NOMO-1 (cell line): ENCODE results near the gene TMEM255B.
"Not testable (repeated sequence)": the region's sequence is repeated elsewhere in the genome, so short reads cannot be mapped to it uniquely, and the experiment has no call there.

Experiments used
- DNase-seq, 2 experiments: peaks; one replicate each; lab custom pipeline; 2025; ENCODE audit not compliant: unreplicated experiment in 2 of 2; lab: John Stamatoyannopoulos, UW

The TMEM255B gene

DNA sequence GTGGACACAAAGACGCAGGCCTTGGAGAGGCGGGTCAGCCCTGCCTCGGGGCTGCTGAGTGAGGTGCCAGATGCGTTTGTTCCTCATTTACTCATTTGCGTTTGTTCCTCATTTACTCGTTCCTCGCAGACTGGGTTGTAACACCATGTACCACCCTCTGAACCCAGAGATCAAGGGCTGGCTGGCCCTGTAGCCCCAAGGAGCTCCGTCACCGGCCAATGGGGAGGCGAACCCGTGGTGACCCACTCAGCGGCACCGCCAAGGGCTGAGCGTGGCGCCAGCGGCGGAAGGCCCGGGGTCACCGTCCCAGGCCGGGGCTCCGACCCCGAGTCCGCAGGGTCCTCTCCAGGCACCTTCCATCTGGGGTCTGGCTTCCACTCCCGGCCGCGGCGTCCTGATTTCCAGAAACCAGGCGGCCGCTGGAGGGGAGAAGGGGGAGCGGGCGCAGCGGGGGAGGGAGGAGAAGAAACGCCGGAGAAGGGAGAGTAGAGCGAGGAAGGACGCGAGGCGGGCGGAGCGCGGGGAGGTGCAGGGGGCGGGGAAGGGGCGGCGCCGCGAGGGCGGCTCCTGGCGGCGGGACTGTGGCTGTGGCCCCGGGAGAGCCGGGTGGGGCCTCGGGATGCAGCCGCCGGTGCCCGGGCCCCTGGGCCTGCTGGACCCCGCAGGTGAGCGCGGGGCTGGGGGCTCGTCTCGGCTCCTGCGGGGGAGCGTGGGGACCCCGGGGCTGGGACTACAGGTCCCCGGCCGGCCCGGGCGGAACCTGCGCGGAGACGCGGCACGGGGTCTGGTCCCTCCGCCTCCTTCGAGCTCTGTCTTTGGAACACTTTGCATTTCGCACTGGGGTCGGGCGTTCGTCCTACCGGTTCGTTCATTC, at the start of gene TMEM255B:
Gene TMEM255B, plus strand, starts transcription at position 576 of the 874 bp plus-strand sequence. Its CDS starts 44 bp downstream, at position 620.
- DNase-seq, result peak; percentile 87 to 91

DNA sequence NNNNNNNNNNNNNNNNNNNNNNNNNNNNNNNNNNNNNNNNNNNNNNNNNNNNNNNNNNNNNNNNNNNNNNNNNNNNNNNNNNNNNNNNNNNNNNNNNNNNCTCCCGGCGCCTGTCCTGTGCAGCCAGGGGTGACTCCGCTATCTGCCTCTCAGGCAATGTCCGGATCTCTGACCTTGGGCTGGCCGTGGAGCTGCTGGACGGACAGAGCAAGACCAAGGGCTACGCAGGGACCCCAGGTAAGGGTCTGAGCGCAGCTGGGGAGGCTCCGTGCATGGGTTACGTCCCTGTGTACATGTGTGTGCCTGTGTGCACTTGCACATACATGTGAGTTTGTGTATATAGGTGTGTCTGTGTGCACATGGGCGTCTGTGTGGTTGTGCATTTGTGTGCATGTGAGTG, 36.1 kb upstream of the TMEM255B start:
- no peak for DNase-seq

DNA sequence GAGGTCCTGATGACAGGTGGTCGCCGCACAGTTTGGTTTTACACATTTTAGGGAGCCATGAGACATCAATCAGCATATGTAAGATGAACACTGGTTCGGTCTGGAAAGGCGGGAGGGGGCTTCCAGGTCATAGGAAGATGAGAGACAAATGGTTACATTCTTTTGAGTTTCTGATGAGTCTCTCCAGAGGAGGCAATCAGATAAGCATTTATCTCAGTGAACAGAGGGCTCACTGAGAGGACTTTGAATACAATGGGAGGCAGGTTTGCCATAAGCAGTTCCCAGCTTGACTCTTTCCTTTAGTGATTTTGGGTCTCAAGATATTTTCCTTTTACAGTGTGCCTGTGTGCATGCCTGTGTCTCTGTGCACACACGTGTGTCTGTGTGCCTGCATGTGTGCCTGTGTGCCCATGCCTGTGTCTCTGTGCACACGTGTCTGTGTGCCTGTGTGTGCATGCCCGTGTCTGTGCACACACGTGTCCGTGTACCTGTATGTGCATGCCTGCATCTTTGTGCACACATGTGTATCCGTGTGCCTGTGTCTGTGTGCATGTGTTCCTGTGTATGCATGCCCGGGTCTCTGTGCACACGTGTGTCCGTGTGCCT, 35.5 kb upstream of the TMEM255B start:
- DNase-seq, result no peak

DNA sequence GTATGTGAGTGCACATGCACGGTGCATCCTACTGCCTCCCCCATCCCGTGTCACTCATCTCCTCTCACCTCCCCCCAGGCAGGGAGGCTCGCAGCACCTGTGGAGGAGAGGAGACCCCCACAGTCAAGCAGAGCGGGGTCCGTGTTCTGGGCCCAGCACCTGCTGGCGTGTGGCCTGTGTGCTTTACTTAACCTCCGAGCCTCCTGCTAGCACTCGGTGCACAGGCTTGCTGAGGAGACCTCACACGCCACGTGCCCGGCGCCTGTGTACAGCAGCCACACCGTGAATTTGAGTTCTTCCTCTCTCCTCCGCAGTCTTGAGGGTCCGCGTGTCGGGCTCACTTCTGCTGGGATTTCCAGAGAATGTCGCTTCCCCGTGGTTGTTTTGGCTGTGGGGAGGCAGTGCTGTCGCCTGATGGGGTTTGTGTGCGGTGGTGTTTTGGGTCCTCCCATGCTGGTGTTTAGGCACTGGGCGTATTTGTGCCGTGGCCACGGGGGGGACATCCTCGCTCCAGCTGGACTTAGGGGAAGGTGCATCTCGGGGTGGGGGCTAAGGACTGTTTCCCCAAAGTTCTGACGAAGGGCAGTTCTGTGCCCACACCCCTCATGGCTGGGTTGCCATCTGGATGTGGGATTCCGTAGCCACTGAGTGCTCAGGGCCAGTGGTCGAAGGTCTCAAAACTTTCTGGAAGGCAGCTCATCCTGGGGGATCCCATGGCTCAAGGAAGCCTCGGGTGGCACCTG, 34.8 kb upstream of the TMEM255B start:
- DNase-seq, result no peak

DNA sequence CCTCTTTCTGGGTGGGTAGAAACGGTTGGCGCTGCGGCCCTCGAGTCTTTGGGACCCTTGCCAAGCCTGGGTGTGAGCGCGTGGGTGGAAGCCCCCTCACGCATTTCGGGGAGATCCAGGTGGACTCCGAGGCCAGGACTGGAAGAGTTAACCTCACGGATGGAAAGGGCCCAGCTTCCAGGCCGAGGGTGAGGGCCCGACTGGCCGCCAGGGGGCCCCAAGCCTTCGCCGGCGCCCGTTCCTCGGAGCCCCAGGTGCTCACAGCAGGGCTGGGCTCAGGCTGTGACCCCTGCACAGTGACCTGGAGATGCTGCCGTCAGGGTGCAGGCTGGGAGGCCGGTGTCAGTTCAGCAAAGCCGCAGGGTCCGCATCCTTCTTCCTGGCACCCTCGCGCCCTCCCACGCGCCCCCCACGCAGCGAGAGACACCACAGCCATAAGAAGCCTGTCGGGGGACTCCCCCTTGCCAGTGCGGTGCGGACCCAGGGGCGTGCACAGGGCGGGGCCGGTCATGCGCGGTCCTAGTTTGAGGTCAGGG, 34.2 kb upstream of the TMEM255B start:
- DNase-seq, result peak in 1 of 2 experiments; percentile 40

DNA sequence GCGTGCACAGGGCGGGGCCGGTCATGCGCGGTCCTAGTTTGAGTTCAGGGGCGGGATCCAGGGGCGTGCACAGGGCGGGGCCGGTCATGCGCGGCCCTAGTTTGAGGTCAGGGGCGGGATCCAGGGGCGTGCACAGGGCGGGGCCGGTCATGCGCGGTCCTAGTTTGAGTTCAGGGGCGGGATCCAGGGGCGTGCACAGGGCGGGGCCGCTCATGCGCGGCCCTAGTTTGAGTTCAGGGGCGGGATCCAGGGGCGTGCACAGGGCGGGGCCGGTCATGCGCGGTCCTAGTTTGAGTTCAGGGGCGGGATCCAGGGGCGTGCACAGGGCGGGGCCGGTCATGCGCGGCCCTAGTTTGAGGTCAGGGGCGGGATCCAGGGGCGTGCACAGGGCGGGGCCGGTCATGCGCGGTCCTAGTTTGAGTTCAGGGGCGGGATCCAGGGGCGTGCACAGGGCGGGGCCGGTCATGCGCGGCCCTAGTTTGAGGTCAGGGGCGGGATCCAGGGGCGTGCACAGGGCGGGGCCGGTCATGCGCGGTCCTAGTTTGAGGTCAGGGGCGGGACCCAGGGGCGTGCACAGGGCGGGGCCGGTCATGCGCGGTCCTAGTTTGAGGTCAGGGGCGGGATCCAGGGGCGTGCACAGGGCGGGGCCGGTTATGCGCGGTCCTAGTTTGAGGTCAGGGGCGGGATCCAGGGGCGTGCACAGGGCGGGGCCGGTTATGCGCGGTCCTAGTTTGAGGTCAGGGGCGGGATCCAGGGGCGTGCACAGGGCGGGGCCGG, 33.5 kb upstream of the TMEM255B start:
- not testable (repeated sequence) for DNase-seq

DNA sequence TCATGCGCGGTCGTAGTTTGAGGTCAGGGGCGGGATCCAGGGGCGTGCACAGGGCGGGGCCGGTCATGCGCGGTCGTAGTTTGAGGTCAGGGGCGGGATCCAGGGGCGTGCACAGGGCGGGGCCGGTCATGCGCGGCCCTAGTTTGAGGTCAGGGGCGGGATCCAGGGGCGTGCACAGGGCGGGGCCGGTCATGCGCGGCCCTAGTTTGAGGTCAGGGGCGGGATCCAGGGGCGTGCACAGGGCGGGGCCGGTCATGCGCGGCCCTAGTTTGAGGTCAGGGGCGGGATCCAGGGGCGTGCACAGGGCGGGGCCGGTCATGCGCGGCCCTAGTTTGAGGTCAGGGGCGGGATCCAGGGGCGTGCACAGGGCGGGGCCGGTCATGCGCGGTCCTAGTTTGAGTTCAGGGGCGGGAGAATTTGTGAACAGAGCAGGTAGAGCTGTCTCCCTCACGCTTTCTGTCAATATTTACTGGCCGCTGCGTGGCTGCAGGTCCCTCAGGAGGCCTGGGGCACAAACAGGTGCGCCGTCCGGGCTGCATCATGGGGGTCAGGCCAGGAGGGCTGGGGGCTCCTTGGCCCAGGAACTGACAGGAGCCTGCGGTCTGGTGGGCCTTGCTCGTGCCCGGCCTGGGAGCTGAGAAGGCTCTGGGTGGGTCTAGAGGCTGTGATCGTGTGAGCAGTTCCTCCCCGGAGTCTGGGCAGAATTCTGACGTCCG, 32.8 kb upstream of the TMEM255B start:
- DNase-seq, result not testable (repeated sequence)

DNA sequence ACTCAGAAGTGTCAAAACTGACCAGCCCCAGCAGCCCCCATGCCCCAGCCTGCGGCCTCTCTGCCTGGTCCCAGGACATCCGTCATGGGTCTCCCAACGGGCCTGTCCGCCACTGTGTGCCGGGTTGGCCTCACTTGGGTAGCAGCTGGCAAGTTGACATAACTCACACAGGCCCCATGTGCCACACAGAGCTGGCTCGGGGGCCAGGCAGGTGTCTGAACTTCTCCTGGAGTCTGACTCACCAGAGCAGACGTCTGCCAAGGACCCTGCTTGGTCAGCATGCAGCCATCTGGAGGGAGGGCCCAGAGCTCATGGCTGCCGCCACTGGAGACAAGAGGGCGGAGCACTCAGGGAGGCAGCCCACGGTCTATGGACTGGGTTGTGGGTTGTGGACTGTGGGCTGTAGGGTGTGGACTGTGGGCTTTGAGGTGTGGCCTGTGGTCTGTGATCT, 32.0 kb upstream of the TMEM255B start:
- no peak for DNase-seq

DNA sequence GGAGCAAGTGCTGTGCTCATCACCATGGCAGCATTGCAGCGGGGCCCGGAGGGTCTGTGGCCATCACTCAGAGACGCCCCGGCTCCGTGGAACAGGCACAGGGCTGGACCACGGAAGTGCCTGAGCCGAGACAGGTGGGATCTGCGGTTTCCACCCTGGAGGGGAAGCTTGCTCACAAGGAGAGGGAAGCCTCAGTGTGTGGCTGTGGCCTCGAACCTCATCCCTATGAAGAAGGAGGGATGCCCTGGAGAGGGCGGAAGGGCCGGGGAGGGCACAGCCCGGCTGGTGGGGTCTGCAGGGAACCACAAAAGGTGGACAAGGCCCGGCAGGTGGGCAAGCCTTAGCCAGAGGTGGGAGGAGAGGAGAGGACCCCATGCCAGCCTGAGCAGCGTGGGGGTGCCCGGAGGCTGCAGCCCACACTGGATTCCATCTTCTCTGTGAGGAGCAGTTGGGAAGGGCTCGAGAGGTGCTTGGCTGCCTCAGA, 30.4 kb upstream of the TMEM255B start:
- DNase-seq, result no peak

DNA sequence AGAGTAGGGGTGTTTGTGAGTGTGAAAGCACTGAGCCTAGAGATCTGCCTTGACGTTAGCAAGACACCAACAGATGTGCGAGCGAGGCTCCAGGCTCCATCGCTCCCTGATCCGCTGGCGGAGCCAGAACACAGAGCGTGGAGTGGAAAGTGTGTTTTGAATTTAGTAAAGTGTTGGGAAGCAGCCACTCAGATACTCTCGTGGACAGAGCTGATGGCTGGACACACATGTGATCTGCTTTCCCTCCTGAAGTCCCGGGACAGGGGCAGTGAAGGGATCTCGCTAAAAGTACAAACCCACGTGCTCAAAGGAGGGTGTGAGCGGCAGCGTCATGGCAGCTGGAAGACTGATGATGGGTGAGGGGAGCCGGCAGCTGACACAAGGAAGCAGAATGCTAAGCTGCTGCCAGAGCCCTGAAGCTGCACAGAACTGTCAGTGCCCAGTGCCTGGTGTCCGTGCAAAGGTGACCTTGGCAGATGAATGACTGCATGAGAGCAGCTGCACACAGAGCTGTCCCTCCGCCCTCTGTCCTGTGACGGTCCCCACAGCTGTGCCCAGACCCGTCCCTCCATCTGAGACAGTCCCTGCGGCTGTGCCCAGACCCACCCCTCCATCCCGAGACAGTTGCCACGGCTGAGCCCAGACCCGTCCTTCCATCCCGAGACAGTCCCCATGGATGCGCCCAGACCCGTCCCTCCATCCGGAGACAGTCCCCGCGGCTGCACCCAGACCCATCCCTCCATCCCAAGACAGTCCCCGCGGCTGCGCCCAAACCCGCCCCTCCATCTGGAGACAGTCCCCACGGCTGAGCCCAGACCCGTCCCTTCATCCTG, 29.6 kb upstream of the TMEM255B start:
- no peak for DNase-seq

DNA sequence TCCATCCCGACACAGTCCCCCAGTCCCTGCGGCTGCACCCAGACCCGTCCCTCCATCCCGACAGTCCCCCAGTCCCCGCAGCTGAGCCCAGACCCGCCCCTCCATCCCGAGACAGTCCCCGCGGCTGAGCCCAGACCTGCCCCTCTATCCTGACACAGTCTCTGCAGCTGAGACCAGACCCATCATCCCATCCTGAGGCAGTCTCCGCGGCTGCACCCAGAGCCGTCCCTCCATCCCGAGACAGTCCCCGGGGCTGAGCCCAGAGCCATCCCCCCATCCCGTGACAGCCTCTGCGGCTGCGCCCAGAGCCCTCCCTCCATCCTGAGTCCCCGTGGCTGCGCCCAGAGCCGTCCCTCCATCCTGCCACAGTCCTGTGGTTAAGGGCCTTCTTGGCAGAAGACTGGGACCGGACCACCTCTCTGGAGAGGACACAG, 28.8 kb upstream of the TMEM255B start:
- no peak for DNase-seq

DNA sequence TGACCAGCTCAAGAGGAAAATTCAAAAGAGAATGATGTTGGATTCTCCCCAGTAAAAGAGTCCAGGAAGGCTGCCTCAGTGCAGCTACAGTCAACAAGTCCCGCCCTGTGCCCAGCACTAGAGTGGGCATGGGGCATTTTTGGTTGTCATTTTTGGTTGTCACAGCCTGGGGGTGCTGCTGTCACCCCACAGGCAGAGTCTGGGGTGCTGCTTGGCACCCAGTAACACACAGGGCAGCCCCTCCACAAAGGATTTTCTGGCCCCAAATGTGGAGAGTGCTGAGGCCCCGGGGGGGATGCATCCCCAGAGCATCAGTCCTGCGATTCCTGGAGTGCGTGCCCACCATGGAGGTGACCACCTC, 28.2 kb upstream of the TMEM255B start:
- DNase-seq, result no peak

DNA sequence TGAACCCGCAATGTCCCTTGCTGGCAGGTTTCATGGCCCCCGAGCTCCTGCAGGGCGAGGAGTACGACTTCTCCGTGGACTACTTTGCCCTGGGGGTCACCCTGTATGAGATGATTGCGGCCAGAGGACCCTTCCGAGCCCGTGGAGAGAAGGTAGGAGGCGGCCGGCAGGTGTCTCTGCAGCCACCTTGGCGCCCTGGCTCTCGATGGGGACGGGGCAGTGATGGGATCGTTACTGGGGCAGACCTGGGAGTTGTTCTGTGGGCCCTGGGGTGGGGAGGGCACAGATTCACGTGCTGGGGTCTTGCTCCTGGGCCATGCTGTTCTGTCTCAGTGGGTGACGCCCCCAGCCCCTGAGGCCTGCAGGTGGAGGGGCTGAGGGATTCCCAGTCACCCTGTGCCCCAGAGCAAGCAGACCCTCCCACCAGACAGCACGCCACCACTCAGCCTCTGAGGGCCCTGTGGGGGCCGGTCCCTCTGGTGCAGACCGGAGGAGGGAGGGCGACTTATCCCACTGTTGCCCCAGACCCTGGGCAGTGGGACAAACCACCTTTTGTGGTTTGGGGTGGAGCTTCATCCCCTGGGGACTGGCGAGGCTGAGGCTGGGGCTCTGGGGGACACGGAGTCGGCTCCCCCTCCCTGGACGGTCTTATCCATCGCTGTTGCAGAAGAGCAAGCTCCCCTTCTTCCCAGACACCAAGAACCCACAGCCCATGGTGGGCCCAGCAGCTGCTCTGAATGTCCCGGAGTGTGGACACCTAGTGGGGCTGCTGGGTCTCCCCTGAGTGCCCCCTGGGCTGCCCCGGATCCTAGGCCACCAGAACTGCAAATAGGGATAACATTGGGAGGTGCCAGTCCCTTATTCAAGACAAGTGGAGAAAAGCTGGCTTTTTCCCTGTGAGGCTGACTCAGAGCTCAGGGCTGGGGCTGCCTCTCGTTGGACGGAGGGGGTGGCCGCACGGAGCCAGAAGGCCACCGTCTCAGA, 27.5 kb upstream of the TMEM255B start:
- DNase-seq, result no peak

DNA sequence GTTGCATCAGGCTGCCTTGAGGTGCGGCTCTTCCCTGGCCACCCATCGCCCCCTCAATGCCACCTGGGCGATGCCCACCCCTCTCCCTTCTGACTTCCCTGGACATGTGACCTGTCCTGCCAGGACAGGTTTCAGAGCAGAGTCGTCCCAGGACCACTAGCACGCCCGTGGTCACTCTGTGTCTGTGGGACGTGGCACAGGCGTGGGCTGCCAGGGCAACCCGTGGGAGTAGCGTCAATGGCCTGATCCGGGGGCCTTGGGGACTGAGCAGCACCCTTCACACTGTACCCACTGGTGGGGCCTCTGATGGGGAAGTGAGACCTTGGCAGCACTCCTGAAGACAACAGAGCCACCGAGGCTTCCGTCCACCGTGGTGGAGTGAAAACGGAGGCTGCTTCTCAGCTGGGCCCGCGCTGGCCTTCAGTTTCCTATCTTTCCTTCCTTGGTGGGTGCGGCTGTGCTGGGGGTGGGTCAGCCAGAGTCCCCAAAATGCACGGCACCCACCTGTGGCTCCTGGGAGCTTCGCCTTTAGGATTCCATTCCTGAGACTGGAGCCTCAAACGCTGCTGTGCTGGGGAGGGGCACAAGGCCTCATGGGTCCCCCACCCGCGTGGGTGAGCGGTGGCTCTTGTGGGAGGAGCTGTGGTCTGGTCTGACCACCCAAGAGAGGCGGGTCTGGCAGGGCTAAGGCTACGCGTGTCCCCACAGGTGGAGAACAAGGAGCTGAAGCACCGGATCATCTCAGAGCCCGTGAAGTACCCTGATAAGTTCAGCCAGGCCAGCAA, 26.7 kb upstream of the TMEM255B start:
- peak; percentile 27 to 42 for DNase-seq

DNA sequence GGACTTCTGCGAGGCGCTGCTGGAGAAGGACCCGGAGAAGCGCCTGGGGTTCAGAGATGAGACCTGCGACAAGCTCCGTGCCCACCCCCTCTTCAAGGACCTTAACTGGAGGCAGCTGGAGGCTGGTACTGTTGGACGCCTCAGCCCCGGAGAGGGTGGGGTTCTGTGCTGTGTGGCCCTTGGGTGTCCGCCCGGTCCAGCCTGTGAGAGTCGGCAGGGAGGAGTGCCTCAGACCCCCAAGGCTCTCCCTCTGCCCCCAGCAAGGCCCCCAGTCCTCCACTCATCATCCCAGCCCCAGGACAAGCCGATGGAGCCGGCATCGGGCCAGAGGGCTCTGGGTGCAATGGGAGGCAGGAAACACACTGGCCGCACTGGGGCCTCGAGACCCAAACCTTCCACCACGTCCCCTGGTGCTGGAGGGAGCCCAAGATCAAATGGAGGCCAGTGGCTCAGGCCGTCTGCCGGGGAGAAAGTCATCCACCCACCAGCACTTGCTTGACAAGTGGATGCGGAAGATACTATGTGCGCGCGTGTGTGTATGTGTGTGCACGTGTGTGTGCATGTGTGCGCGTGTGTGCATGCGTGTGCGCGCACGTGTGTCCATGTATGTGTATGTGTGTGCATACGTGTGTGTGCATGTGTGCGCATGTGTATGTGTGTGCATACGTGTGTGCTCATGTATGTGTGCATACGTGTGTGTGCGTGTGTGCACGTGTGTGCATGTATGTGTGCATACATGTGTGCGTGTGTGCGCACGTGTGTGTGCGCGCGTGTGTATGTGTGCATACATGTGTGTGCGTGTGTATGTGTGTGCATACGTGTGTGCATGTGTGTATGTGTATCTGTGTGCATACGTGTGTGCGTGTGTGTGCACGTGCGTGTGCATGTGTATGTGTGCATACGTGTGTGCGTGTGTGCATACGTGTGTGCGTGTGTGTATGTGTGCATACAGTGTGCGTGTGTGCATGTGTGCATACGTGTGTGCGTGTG, 25.8 kb upstream of the TMEM255B start:
- DNase-seq, result no peak
